Smooth muscle cell (in vitro differentiated cells): ENCODE measurements around the gene WWOX. TPM values are rescaled to one million over a fixed set of nuclear protein-coding genes. Genes with fewer than 3 reads are reported as not detected.

Experiments
- DNase-seq: peaks from one replicate; lab custom pipeline; 2025; ENCODE audit not compliant: unreplicated experiment; lab: John Stamatoyannopoulos, UW
- H2AFZ ChIP-seq: fragments of 200-600 bp; sonication (generic); 2 replicates; pipeline ENCODE4 v1.6.0; 2016; ENCODE audit warnings: antibody characterized with exemption, low read depth, mild to moderate bottlenecking
- H3F3A ChIP-seq: fragments of 200-600 bp; sonication (generic); 2 replicates; pipeline ENCODE4 v1.6.0; 2017; ENCODE audit warnings: antibody characterized with exemption, low read depth
- H3K27ac ChIP-seq: fragments of 200-600 bp; sonication (generic); 2 replicates; pipeline ENCODE4 v1.5.1; 2016; ENCODE audit warnings: low read depth, mild to moderate bottlenecking
- H3K27me3 ChIP-seq: fragments of 200-600 bp; sonication (generic); 2 replicates; pipeline ENCODE4 v1.6.1; 2016; ENCODE audit warnings: low read depth, mild to moderate bottlenecking
- H3K36me3 ChIP-seq: fragments of 200-600 bp; sonication (generic); 2 replicates; pipeline ENCODE4 v1.5.1; 2016; ENCODE audit warnings: low read depth
- H3K4me1 ChIP-seq: fragments of 200-600 bp; sonication (generic); 2 replicates; pipeline ENCODE4 v1.5.1; 2016; ENCODE audit warnings: low read depth
- H3K4me2 ChIP-seq: fragments of 200-600 bp; sonication (generic); 2 replicates; pipeline ENCODE4 v1.6.0; 2016; ENCODE audit warnings: mild to moderate bottlenecking
- H3K4me3 ChIP-seq: fragments of 200-600 bp; sonication (generic); 2 replicates; pipeline ENCODE4 v1.5.1; 2016; ENCODE audit warnings: mild to moderate bottlenecking
- H3K79me2 ChIP-seq: fragments of 200-600 bp; sonication (generic); 2 replicates; pipeline ENCODE4 v1.6.0; 2016; ENCODE audit warnings: low read depth, mild to moderate bottlenecking
- H3K9ac ChIP-seq: fragments of 200-600 bp; sonication (generic); 2 replicates; pipeline ENCODE4 v1.6.0; 2016; ENCODE audit warnings: low read depth
- H3K9me3 ChIP-seq: fragments of 200-600 bp; sonication (generic); replicated peaks from 2 replicates; pipeline ENCODE4 v1.5.1; 2016; ENCODE audit warnings: low read depth
- H4K20me1 ChIP-seq: fragments of 200-600 bp; sonication (generic); 2 replicates; pipeline ENCODE4 v1.6.0; 2016; ENCODE audit warnings: low read depth
- CTCF ChIP-seq: fragments of 200-600 bp; sonication (generic); IDR thresholded peaks from 2 replicates; pipeline ENCODE4 v1.5.1; 2017; ENCODE audit warnings: borderline replicate concordance, mild to moderate bottlenecking, antibody characterized with exemption; ENCODE audit not compliant: insufficient read depth, poor library complexity, severe bottlenecking
- WGBS: methylation state at CpG from one replicate; pipeline ENCODE4 v1.1.7; 2016; ENCODE audit warnings: low lambda C conversion rate; 5-methylcytosine and 5-hydroxymethylcytosine counted together
- polyA plus RNA-seq: library from polyadenylated mRNA; unstranded; fragments of >200 nt; fragmentation: Nextera tagmentation; extraction: Ambion mirVana; gene quantifications from 2 replicates; pipeline ENCODE4 v1.2.1, GENCODE V29; 2016
- total RNA-seq: library from RNA; depleted of rRNA; stranded (reverse); fragments of >200 nt; gene quantifications from 2 replicates; pipeline ENCODE4 v1.2.3, GENCODE V29; 2014

Gene WWOX
- total and polyA plus RNA-seq, 2 experiments from 2014 or later: 7.5 to 14.0 TPM

DNA sequence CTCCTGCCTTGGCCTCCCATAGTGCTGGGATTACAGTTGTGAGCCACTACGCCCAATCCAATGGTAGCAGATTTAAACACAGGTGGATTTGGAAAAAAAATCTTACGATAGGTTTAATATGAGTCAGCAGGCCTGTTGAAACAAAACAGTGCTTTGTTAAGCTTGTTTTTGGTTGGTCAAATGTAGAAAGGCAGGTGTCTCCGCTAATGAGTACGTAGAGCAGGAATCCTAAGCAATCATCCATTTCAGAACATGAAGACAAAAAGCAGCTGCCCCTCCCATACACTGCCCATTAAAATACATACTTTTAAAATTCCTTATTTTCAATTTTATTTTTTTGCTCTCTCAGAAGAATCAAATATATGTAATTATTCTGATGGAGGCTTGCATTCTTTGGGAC, 1.9 kb upstream of the WWOX start:
- no peaks in the 10 kb centered on the region for H3K79me2 ChIP-seq
- H3K36me3 ChIP-seq: no peaks in the 10 kb centered on the region
- no peaks in the 10 kb centered on the region for H3K27me3 ChIP-seq
- no peak for TF ChIP-seq CTCF
- no peak overlapping the region for H3K9ac ChIP-seq
- H2AFZ ChIP-seq: no peak overlapping the region
- no peak for DNase-seq
- peaks cover 3% of the 10 kb centered on the region for H3F3A ChIP-seq
- H3K9me3 ChIP-seq: no peaks in the 10 kb centered on the region
- 81% methylated on average over 4 of the region's 4 CpGs for WGBS
- H4K20me1 ChIP-seq: no peaks in the 10 kb centered on the region
- H3K4me1 ChIP-seq: peaks cover 4% of the 10 kb centered on the region
- H3K4me3 ChIP-seq: no peak overlapping the region
- H3K27ac ChIP-seq: peak overlapping the region; percentile 2
- H3K4me2 ChIP-seq: no peak overlapping the region

- H3K27me3 ChIP-seq: no peaks in the 10 kb centered on the region
- no peaks in the 10 kb centered on the region for H3K79me2 ChIP-seq
- peaks cover 3% of the 10 kb centered on the region for H3F3A ChIP-seq
- peak overlapping the region; percentile 2 for H3K27ac ChIP-seq
- no peak overlapping the region for H2AFZ ChIP-seq
- H4K20me1 ChIP-seq: no peaks in the 10 kb centered on the region
- H3K4me2 ChIP-seq: no peak overlapping the region
- no peak for TF ChIP-seq CTCF
- no peaks in the 10 kb centered on the region for H3K36me3 ChIP-seq
- H3K9ac ChIP-seq: no peak overlapping the region
- no peaks in the 10 kb centered on the region for H3K9me3 ChIP-seq
- no peak overlapping the region for H3K4me3 ChIP-seq
- peaks cover 4% of the 10 kb centered on the region for H3K4me1 ChIP-seq
- DNase-seq: no peak
- 82% methylated on average over 4 of the region's 4 CpGs for WGBS
Observed at GRCh38 chr16:78098087-78098486, 1.4 kb upstream of the WWOX start.

GRCh38 chr16:78098595-78099270, 721 bp upstream of the WWOX start:
- H3F3A ChIP-seq: peaks cover 3% of the 10 kb centered on the region
- H3K79me2 ChIP-seq: no peaks in the 10 kb centered on the region
- H3K9me3 ChIP-seq: no peaks in the 10 kb centered on the region
- H3K9ac ChIP-seq: peak overlapping the region; percentile 79
- 71% methylated on average over 12 of the region's 12 CpGs for WGBS
- no peak for DNase-seq
- peak overlapping the region; percentile 98 for H2AFZ ChIP-seq
- no peaks in the 10 kb centered on the region for H4K20me1 ChIP-seq
- H3K36me3 ChIP-seq: no peaks in the 10 kb centered on the region
- H3K27me3 ChIP-seq: no peaks in the 10 kb centered on the region
- peak overlapping the region; percentile 95 for H3K4me3 ChIP-seq
- H3K4me2 ChIP-seq: peak overlapping the region; percentile 97
- peak overlapping the region; percentile 65 for H3K27ac ChIP-seq
- H3K4me1 ChIP-seq: peaks cover 4% of the 10 kb centered on the region
- TF ChIP-seq CTCF: no peak

GRCh38 chr16:78100112-78100467, 636 bp downstream of the WWOX start:
- no peaks in the 10 kb centered on the region for H3K79me2 ChIP-seq
- peaks cover 4% of the 10 kb centered on the region for H3K4me1 ChIP-seq
- H3K4me2 ChIP-seq: peak overlapping the region; percentile 97
- H3K9ac ChIP-seq: peak overlapping the region; percentile 79
- no peak for DNase-seq
- H3K9me3 ChIP-seq: no peaks in the 10 kb centered on the region
- WGBS: 15% methylated on average over 12 of the region's 12 CpGs
- H3K4me3 ChIP-seq: peak overlapping the region; percentile 95
- H2AFZ ChIP-seq: peak overlapping the region; percentile 100
- no peaks in the 10 kb centered on the region for H3K36me3 ChIP-seq
- H3F3A ChIP-seq: peaks cover 3% of the 10 kb centered on the region
- H4K20me1 ChIP-seq: no peaks in the 10 kb centered on the region
- no peak overlapping the region for H3K27ac ChIP-seq
- no peak for TF ChIP-seq CTCF
- no peaks in the 10 kb centered on the region for H3K27me3 ChIP-seq
